Activated CD4-positive, alpha-beta T cell treated with anti-CD3 and anti-CD28 coated beads, Interleukin-2, amount 50 U/mL, for 1 hour (primary cell): ENCODE results near the gene SCGB3A1.

Source experiments
- DNase-seq: peaks from one replicate; pipeline ENCODE4 v3.0.0-alpha.2; 2020

The SCGB3A1 gene

GRCh38 chr5:180583738-180584137, 7.6 kb downstream of the SCGB3A1 start:
- no peak for DNase-seq

GRCh38 chr5:180580681-180581080, 10.6 kb downstream of the SCGB3A1 start:
- no peak for DNase-seq

GRCh38 chr5:180575571-180575970, 15.7 kb downstream of the SCGB3A1 start:
- DNase-seq: no peak

- no peak for DNase-seq
Measured at GRCh38 chr5:180568914-180569313, 22.4 kb downstream of the SCGB3A1 start.

GRCh38 chr5:180563994-180564393, 27.3 kb downstream of the SCGB3A1 start:
- DNase-seq: no peak

GRCh38 chr5:180558232-180558631, 33.1 kb downstream of the SCGB3A1 start:
- no peak for DNase-seq

- no peak for DNase-seq
Measured at GRCh38 chr5:180557217-180557809, 34.0 kb downstream of the SCGB3A1 start.

GRCh38 chr5:180555168-180555921, 36.0 kb downstream of the SCGB3A1 start:
- no peak for DNase-seq

- no peak for DNase-seq
Measured at GRCh38 chr5:180553530-180553929, 37.8 kb downstream of the SCGB3A1 start.

- no peak for DNase-seq
Measured at GRCh38 chr5:180548563-180548962, 42.7 kb downstream of the SCGB3A1 start.

GRCh38 chr5:180545248-180545647, 46.1 kb downstream of the SCGB3A1 start:
- no peak for DNase-seq

GRCh38 chr5:180541710-180542109, 49.6 kb downstream of the SCGB3A1 start:
- no peak for DNase-seq
